Thyroid gland (tissue), 4 donors: ENCODE measurements around the gene MRPL52.

Source experiments
- POLR2A ChIP-seq, 2 donors: fragments of 450-650 bp; IDR thresholded peaks; one replicate each; pipeline ENCODE4 v1.6.1; 2017; ENCODE audit warnings: antibody characterized with exemption in 2 of 2, mild to moderate bottlenecking in 2 of 2, moderate library complexity in 1 of 2
- TF ChIP-seq, protein P1 (sequence below), 6 experiments: fragments of 200-600 bp in 3 of 6; fragments of 450-650 bp in 3 of 6; sonication (generic) in 3 of 6; IDR thresholded peaks; one replicate each; pipeline ENCODE4 v1.5.1; 2016 to 2019; ENCODE audit warnings: antibody characterized with exemption in 6 of 6, mild to moderate bottlenecking in 2 of 6, inconsistent platforms in 1 of 6, moderate library complexity in 1 of 6

DNA sequence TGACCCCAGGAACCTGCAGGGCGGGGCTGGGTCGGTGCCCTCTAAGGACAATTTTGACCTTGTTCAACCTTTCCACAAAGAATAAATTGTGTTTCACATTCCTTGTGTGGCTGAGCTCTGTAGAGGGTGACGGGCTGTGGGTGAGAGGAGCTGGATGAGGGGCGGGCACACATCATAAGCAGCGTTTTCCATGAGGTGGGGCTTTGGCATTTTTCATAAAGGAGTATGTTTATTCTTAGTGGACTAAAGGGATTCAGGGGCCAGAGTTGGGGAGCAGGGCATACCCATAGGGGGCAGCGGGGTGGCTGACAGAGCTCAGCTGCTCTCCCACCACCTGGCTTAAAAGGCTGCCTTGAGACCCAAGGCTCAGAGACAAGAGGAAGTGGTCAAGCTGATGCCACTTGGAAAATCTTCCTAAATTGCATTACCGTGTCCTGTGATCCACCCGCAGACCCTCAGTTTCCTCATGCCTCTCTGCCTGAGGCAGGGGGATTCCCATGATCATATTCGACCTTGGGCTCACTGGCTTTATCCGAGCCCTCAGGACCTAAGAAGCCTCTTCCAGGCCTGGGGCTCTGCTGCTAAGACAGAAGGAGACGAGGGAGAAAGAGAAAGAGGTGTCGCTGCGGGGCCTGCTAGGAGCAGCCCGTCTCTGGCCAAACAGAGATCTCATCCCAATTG is 18.1 kb downstream of the MRPL52 start:
- TF ChIP-seq, protein P1, sequence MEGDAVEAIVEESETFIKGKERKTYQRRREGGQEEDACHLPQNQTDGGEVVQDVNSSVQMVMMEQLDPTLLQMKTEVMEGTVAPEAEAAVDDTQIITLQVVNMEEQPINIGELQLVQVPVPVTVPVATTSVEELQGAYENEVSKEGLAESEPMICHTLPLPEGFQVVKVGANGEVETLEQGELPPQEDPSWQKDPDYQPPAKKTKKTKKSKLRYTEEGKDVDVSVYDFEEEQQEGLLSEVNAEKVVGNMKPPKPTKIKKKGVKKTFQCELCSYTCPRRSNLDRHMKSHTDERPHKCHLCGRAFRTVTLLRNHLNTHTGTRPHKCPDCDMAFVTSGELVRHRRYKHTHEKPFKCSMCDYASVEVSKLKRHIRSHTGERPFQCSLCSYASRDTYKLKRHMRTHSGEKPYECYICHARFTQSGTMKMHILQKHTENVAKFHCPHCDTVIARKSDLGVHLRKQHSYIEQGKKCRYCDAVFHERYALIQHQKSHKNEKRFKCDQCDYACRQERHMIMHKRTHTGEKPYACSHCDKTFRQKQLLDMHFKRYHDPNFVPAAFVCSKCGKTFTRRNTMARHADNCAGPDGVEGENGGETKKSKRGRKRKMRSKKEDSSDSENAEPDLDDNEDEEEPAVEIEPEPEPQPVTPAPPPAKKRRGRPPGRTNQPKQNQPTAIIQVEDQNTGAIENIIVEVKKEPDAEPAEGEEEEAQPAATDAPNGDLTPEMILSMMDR (IDR thresholded peaks at IDR 0.05) = no peak
- TF ChIP-seq POLR2A (IDR thresholded peaks at IDR 0.05) = no peak
